Keratinocyte (primary cell): ENCODE results near the gene PLPPR2. TPM values are rescaled to one million over a fixed set of nuclear protein-coding genes. Genes with fewer than 3 reads are reported as not detected.

Experiments used
- DNase-seq: peaks from one replicate; pipeline ENCODE4 v3.0.0-alpha.2; 2011; ENCODE audit warnings: low read depth, missing footprints, low spot score
- FAIRE-seq: peaks from 2 replicates; lab custom pipeline; 2011; peaks lifted over from hg19 to GRCh38; lab: Jason Lieb, UNC
- H2AFZ ChIP-seq: 2 replicates; pipeline ENCODE4 v1.6.0; 2012; ENCODE audit warnings: low read length, control low read depth, inconsistent platforms; ENCODE audit not compliant: control insufficient read depth
- H3K27ac ChIP-seq: 2 replicates; pipeline ENCODE4 v1.5.1; 2011; ENCODE audit warnings: low read length; ENCODE audit not compliant: control insufficient read depth, insufficient read depth
- H3K27me3 ChIP-seq: 3 replicates; pipeline ENCODE4 v1.6.0; 2011; ENCODE audit warnings: low read length; ENCODE audit not compliant: control insufficient read depth, insufficient read depth; ENCODE audit errors: extremely low read depth
- H3K36me3 ChIP-seq, 2 experiments: 2 replicates in 1 of 2; 3 replicates in 1 of 2; pipeline ENCODE4 v1.5.1; 2011; ENCODE audit warnings: low read length in 2 of 2, mild to moderate bottlenecking in 1 of 2; ENCODE audit not compliant: control insufficient read depth in 2 of 2, insufficient read depth in 2 of 2; ENCODE audit errors: extremely low read depth in 1 of 2
- H3K4me1 ChIP-seq: 3 replicates; pipeline ENCODE4 v1.5.1; 2011; ENCODE audit warnings: low read length; ENCODE audit not compliant: control insufficient read depth, insufficient read depth; ENCODE audit errors: extremely low read depth
- H3K4me2 ChIP-seq: 3 replicates; pipeline ENCODE4 v1.6.0; 2011; ENCODE audit warnings: low read depth, low read length; ENCODE audit not compliant: control insufficient read depth, insufficient read depth; ENCODE audit errors: extremely low read depth
- H3K4me3 ChIP-seq, 3 experiments: fragments of 200-600 bp in 1 of 3; sonication (generic) in 1 of 3; 2 replicates in 2 of 3; 3 replicates in 1 of 3; pipeline ENCODE4 v1.5.1; 2011 to 2016; ENCODE audit warnings: low read length in 3 of 3, mild to moderate bottlenecking in 3 of 3, control low read depth in 2 of 3, inconsistent platforms in 1 of 3, low read depth in 1 of 3, mixed read lengths in 1 of 3, mixed run types in 1 of 3, moderate library complexity in 1 of 3; ENCODE audit not compliant: control insufficient read depth in 2 of 3, insufficient read depth in 2 of 3; ENCODE audit errors: extremely low read depth in 1 of 3
- H3K79me2 ChIP-seq: 2 replicates; pipeline ENCODE4 v1.6.0; 2012; ENCODE audit warnings: low read length; ENCODE audit not compliant: control insufficient read depth, insufficient read depth
- H3K9ac ChIP-seq: 3 replicates; pipeline ENCODE4 v1.6.0; 2011; ENCODE audit warnings: low read length; ENCODE audit not compliant: control insufficient read depth, insufficient read depth; ENCODE audit errors: extremely low read depth
- H3K9me1 ChIP-seq: 3 replicates; pipeline ENCODE4 v1.6.0; 2011; ENCODE audit warnings: low read length; ENCODE audit not compliant: control insufficient read depth, insufficient read depth; ENCODE audit errors: extremely low read depth
- H3K9me3 ChIP-seq: 2 replicates; pipeline ENCODE4 v1.5.1; 2012; ENCODE audit warnings: low read depth, low read length; ENCODE audit not compliant: control insufficient read depth
- H4K20me1 ChIP-seq: 3 replicates; pipeline ENCODE4 v1.6.0; 2011; ENCODE audit warnings: low read length; ENCODE audit not compliant: control insufficient read depth, insufficient read depth; ENCODE audit errors: extremely low read depth
- CTCF ChIP-seq, 3 experiments: IDR thresholded peaks in 1 of 3; conservative IDR thresholded peaks in 1 of 3; optimal IDR thresholded peaks in 1 of 3; 2 replicates in 2 of 3; 3 replicates in 1 of 3; pipeline versions ENCODE3 to v1.5.1; 2011; ENCODE audit warnings: low read length in 3 of 3, mild to moderate bottlenecking in 3 of 3, moderate library complexity in 2 of 3, control low read depth in 1 of 3, inconsistent platforms in 1 of 3; ENCODE audit not compliant: insufficient read depth in 2 of 3; ENCODE audit errors: extremely low read depth in 1 of 3
- EZH2 ChIP-seq: IDR thresholded peaks from one replicate; pipeline ENCODE4 v1.6.1; 2012; ENCODE audit warnings: inconsistent platforms, mild to moderate bottlenecking, low read length, moderate library complexity
- dilution Hi-C: fragments of 300-500 bp; cut with MboI; formaldehyde crosslinking; loops from one replicate; pipeline ENCODE4 v1.7.0; 2020; ENCODE audit warnings: low sequenced_read_pairs; ENCODE audit not compliant: extremely low pct_ligation_motif_present
- polyA plus RNA-seq, 5 experiments: library from polyadenylated mRNA; depleted of rRNA in 3 of 5; stranded (reverse) in 3 of 5; stranded (forward) in 1 of 5; unstranded in 1 of 5; fragments of >200 nt; gene quantifications; 1 replicate in 1 of 5; 2 replicates in 3 of 5; 3 replicates in 1 of 5; pipeline versions ENCODE4 v1.2.1 to v1.2.3, GENCODE V29; 2011 to 2012; ENCODE audit warnings: missing spikeins in 2 of 5, low read depth in 1 of 5, low replicate concordance in 1 of 5

PLPPR2 gene
- polyA plus RNA-seq, 1 donor (not counting 4 experiments of a cell fraction or from before 2014, with no cell fraction given): 3.5 TPM

- Histone ChIP-seq H3K9ac (no peak overlapping the region), H3K9me3 (no peaks in the 10 kb centered on the region), H3K4me3 (no peak overlapping the region), H3K4me2 (no peak overlapping the region), H3K27me3 (no peaks in the 10 kb centered on the region), H3K36me3 (no peaks in the 10 kb centered on the region), H3K9me1 (no peaks in the 10 kb centered on the region), H3K4me1 (no peaks in the 10 kb centered on the region), H4K20me1 (no peaks in the 10 kb centered on the region), H3K27ac (no peak overlapping the region), H2AFZ (no peak overlapping the region), H3K79me2 (no peaks in the 10 kb centered on the region)
- no peak for DNase-seq
- dilution Hi-C loops: no loop called here
- TF ChIP-seq CTCF (optimal IDR thresholded peaks at IDR 0.05 in 1 of 3, IDR thresholded peaks at IDR 0.05 in 1 of 3, conservative IDR thresholded peaks at IDR 0.05 in 1 of 3; ENCODE audit: extremely low read depth in 1 of 3, insufficient read depth in 2 of 3, low read length in 3 of 3) (no peak), EZH2 (no peak)
- FAIRE-seq: no peak
Measured at GRCh38 chr19:11400798-11401197, 45.6 kb downstream of the PLPPR2 start.

GRCh38 chr19:11401808-11402543 lies 46.7 kb downstream of the PLPPR2 start:
- dilution Hi-C loops: no loop called here
- Histone ChIP-seq H3K27ac (no peak overlapping the region), H3K9me1 (no peaks in the 10 kb centered on the region), H3K9ac (no peak overlapping the region), H3K36me3 (no peaks in the 10 kb centered on the region), H3K27me3 (no peaks in the 10 kb centered on the region), H4K20me1 (no peaks in the 10 kb centered on the region), H2AFZ (no peak overlapping the region), H3K79me2 (no peaks in the 10 kb centered on the region), H3K4me2 (no peak overlapping the region), H3K4me1 (no peaks in the 10 kb centered on the region), H3K4me3 (no peak overlapping the region), H3K9me3 (no peaks in the 10 kb centered on the region)
- DNase-seq (no peak), FAIRE-seq (no peak)
- no peak for TF ChIP-seq CTCF (optimal IDR thresholded peaks at IDR 0.05 in 1 of 3, IDR thresholded peaks at IDR 0.05 in 1 of 3, conservative IDR thresholded peaks at IDR 0.05 in 1 of 3; ENCODE audit: extremely low read depth in 1 of 3, insufficient read depth in 2 of 3, low read length in 3 of 3)
- no peak for TF ChIP-seq EZH2
